ENCODE results near the gene MAML2.

DNA sequence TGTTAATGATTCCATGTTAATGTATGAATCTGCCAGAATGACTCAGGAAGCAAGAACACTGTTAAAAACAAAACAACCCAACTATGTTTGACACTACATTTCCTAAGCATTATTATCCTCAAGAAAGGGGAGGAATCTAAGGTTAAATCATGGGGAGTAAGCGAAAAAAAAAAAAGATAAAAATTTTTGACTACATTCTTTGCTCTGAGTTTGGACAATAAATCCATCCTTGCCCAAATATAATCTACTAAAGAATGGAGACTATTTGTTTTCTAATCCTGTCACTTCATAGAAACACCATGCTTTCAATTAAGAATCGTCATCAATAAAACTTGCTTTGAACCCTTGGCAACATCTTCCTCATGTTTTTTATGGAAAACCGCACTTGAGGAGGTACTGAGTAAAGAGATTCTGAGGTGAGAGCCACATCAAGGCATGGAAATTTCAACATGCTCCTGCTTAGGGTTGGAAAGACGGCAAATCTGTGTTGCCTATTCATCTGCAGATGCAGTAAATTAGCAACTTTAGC lies 9.7 kb downstream of the MAML2 start:
- TF ChIP-seq POLR2AphosphoS5 (IDR thresholded peaks at IDR 0.05; ENCODE audit: low read depth, low read length) (no peak), TAF1 (IDR thresholded peaks at IDR 0.05; ENCODE audit: borderline replicate concordance, low read depth, low read length) (no peak), POLR2A (IDR thresholded peaks at IDR 0.05; ENCODE audit: low read depth, low read length) (no peak)

Measured in GM12892 (cell line).